Calu3 (cell line): ENCODE data around the gene CNKSR3. TPM values are rescaled to one million over a fixed set of nuclear protein-coding genes. Genes with fewer than 3 reads are reported as not detected.

Source experiments
- BruUV-seq: library from RNA; stranded (reverse); fragments of 400-500 nt; replicated peaks from 2 replicates; lab custom pipeline; 2021; lab: Mats Ljungman, UMichigan
- CTCF ChIA-PET: fragments of 300-600 bp; sonication (Branson Sonifier 250); formaldehyde crosslinking; loops from one replicate; lab custom pipeline; 2022; ENCODE audit warnings: antibody characterized with exemption; lab: Charles Lee
- DNase-seq: peaks from one replicate; pipeline ENCODE4 v3.0.0; 2022
- H3K27ac Mint-ChIP-seq: one replicate; pipeline ENCODE4 v1.8.0; 2022; ENCODE audit warnings: mixed read lengths; ENCODE audit not compliant: unreplicated experiment
- H3K27me3 Mint-ChIP-seq: one replicate; pipeline ENCODE4 v1.8.0; 2022; ENCODE audit warnings: mixed read lengths; ENCODE audit not compliant: unreplicated experiment
- H3K36me3 Mint-ChIP-seq: one replicate; pipeline ENCODE4 v1.8.0; 2022; ENCODE audit warnings: mild to moderate bottlenecking, moderate library complexity, mixed read lengths; ENCODE audit not compliant: insufficient read depth, unreplicated experiment
- H3K4me1 Mint-ChIP-seq: one replicate; pipeline ENCODE4 v1.8.0; 2022; ENCODE audit warnings: mild to moderate bottlenecking, low read depth, mixed read lengths; ENCODE audit not compliant: unreplicated experiment
- H3K4me3 Mint-ChIP-seq: one replicate; pipeline ENCODE4 v1.8.0; 2022; ENCODE audit warnings: mild to moderate bottlenecking, low read depth, moderate library complexity, mixed read lengths; ENCODE audit not compliant: unreplicated experiment
- H3K9me3 Mint-ChIP-seq: one replicate; pipeline ENCODE4 v1.8.0; 2022; ENCODE audit warnings: low read depth, mixed read lengths; ENCODE audit not compliant: unreplicated experiment
- CTCF ChIP-seq: fragments of 200-600 bp; IDR thresholded peaks from one replicate; pipeline ENCODE4 v1.8.0; 2022; ENCODE audit warnings: antibody characterized with exemption; ENCODE audit not compliant: unreplicated experiment
- intact Hi-C: fragments of 100-400 bp; cut with micrococcal nuclease; formaldehyde crosslinking; loops from one replicate; pipeline ENCODE4 v1.10.0; 2022; ENCODE audit not compliant: unreplicated experiment
- total RNA-seq: library from RNA; stranded (reverse); gene quantifications from 2 replicates; pipeline ENCODE4 v1.2.3, GENCODE V29; 2022

Gene CNKSR3
- total RNA-seq, 1 experiment from 2014 or later: 4.0 TPM

GRCh38 chr6:154447954-154448353 lies 62.5 kb downstream of the CNKSR3 start:
- H3K4me3 Mint-ChIP-seq: no peak overlapping the region
- intact Hi-C loops: no loop called here
- no peak for TF ChIP-seq CTCF
- CTCF ChIA-PET: no interaction called here
- no peak overlapping the region for H3K27ac Mint-ChIP-seq
- DNase-seq: no peak
- no peaks in the 10 kb centered on the region for H3K9me3 Mint-ChIP-seq
- H3K4me1 Mint-ChIP-seq: peaks cover 9% of the 10 kb centered on the region
- no peaks in the 10 kb centered on the region for H3K36me3 Mint-ChIP-seq
- no peaks in the 10 kb centered on the region for H3K27me3 Mint-ChIP-seq
- BruUV-seq: no TSS peak

GRCh38 chr6:154446984-154447383 lies 63.5 kb downstream of the CNKSR3 start:
- Mint-ChIP-seq H3K4me1 (peaks cover 9% of the 10 kb centered on the region), H3K27me3 (no peaks in the 10 kb centered on the region), H3K27ac (no peak overlapping the region), H3K36me3 (no peaks in the 10 kb centered on the region), H3K4me3 (no peak overlapping the region), H3K9me3 (no peaks in the 10 kb centered on the region)
- CTCF ChIA-PET: interaction anchor here (0.6 kb wide), 2 partner anchors 27 to 64 kb away, joined by 4 to 5 read pairs; no protein-coding TSS in a partner anchor
- intact Hi-C loops: no loop called here
- no peak for TF ChIP-seq CTCF
- no peak for DNase-seq
- no TSS peak for BruUV-seq

- no peaks in the 10 kb centered on the region for H3K27me3 Mint-ChIP-seq
- H3K27ac Mint-ChIP-seq: no peak overlapping the region
- H3K4me1 Mint-ChIP-seq: peaks cover 14% of the 10 kb centered on the region
- H3K36me3 Mint-ChIP-seq: no peaks in the 10 kb centered on the region
- CTCF ChIA-PET: interaction anchor here (0.7 kb wide), 2 partner anchors 105 to 201 kb away, joined by 3 to 4 read pairs; no protein-coding TSS in a partner anchor
- no peak overlapping the region for H3K4me3 Mint-ChIP-seq
- no peaks in the 10 kb centered on the region for H3K9me3 Mint-ChIP-seq
- BruUV-seq: no TSS peak
- intact Hi-C loops: no loop called here
- DNase-seq: no peak
- TF ChIP-seq CTCF: no peak
These were observed 65.1 kb downstream of the CNKSR3 start for GRCh38 chr6:154445417-154445816.

- CTCF ChIA-PET: interaction anchor here (0.7 kb wide), 1 partner anchor 38 kb away, joined by 3 read pairs; no protein-coding TSS in a partner anchor
- Mint-ChIP-seq H3K27me3 (no peaks in the 10 kb centered on the region), H3K27ac (no peak overlapping the region), H3K9me3 (no peaks in the 10 kb centered on the region), H3K4me3 (no peak overlapping the region), H3K4me1 (peaks cover 20% of the 10 kb centered on the region), H3K36me3 (no peaks in the 10 kb centered on the region)
- no TSS peak for BruUV-seq
- no peak for TF ChIP-seq CTCF
- DNase-seq: no peak
- intact Hi-C loops: no loop called here
These were observed 68.5 kb downstream of the CNKSR3 start for GRCh38 chr6:154441995-154442310.
